ENCODE data around the gene OR10G7.
A peak's percentile ranks its signal among the peaks of the same experiment; 100 is the strongest.

Gene OR10G7

GRCh38 chr11:124041254-124041653 is at the start of gene OR10G7:
Gene OR10G7 (minus strand): TSS chr11:124041325. CDS start chr11:124039001, 2,324 bp downstream.
- no peak for DNase-seq (ENCODE audit: low spot score)

GRCh38 chr11:124085997-124086846 is 45.1 kb upstream of the OR10G7 start:
- no peak for DNase-seq (ENCODE audit: low spot score)

GRCh38 chr11:124085583-124085982 is 44.5 kb upstream of the OR10G7 start:
- DNase-seq (ENCODE audit: low spot score), result no peak

- no peak for DNase-seq (ENCODE audit: low spot score)
Measured at GRCh38 chr11:124082371-124082770, 41.2 kb upstream of the OR10G7 start.

DNA sequence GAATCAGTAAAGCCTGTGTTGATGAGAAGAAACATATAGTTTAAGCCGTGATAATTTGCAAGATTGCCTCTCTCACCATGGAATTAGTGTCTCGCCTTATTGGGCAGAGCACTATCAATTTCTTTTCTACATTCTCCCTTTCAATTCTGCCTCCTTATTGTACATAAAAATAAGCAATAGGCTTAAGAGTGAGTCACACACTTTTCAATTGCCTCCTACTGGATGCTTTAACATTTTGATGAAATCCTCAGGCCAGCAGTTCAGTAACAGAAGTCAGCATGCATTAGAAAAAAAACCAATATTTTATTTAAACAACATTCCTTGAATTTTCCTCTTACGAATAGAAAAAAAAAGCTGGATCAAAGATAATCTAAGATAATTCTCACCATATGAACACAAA is 40.4 kb upstream of the OR10G7 start:
- no peak for DNase-seq (ENCODE audit: low spot score)

- no peak for DNase-seq (ENCODE audit: low spot score)
Measured at GRCh38 chr11:124080327-124081001, 39.3 kb upstream of the OR10G7 start.

- DNase-seq (ENCODE audit: low spot score), result no peak
Measured at GRCh38 chr11:124079631-124080326, 38.7 kb upstream of the OR10G7 start.

DNA sequence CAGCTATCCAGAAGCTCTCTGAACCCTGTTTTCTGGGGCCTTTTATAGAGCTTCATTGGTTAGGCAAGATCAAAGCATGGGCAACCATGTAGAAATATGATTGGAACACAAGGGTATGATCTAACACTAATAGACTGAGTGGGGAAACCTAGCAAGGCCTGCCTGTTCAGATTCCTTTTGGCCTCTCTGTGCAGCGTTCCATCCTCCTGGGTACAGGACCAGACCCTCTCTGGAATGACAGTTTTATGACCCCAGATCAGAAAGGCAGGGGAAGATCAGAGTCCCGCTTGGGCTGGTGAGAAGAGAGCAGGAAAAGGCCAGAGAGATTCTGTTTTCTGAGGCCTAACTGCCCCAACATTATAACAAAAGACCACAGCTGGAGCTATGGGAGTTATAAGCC is 37.5 kb upstream of the OR10G7 start:
- DNase-seq (ENCODE audit: low spot score), result no peak

- DNase-seq (ENCODE audit: low spot score), result no peak
Measured at GRCh38 chr11:124077266-124077665, 36.1 kb upstream of the OR10G7 start.

DNA sequence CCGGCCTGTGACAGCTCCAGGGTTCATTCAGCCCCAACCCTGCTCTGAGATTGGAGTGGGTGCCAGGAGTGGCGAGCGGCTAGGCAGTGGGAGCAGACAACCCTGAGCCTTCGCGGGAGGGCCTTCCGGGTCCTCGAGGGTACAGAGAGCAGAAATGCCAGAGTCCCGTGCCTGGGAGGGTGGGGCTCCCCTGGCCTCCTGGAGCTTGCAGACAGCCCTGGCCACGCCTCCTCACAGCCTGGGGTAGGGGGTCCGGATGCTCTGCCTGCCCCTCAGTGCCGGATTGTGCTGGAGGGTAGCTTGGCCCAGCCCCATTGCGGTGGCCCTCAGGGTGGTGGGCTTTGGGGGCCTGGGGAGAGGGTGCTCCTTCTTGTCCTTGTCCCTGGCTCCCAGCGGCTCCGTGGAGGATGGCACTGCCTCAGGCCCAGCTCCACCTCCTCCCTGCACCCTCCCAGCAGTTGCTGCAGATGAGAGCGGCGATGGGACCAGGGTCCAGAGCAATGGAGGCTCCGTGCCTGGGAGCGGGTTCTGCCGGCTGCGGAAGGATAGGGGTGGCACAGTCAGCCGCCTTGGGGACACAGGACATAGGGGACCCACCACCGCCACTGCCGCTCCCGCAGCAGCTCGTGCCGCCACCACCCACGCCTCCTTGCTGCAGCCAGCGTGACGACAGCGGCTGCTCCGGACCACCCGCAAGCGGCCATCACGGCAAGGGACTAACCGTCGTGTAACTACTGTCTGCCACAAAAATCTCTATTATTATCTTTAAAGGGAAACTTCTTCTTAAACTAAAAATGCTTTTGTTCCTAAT is 34.9 kb upstream of the OR10G7 start:
- DNase-seq (ENCODE audit: low spot score), result no peak

GRCh38 chr11:124075492-124075840 is 34.3 kb upstream of the OR10G7 start:
- no peak for DNase-seq (ENCODE audit: low spot score)

DNA sequence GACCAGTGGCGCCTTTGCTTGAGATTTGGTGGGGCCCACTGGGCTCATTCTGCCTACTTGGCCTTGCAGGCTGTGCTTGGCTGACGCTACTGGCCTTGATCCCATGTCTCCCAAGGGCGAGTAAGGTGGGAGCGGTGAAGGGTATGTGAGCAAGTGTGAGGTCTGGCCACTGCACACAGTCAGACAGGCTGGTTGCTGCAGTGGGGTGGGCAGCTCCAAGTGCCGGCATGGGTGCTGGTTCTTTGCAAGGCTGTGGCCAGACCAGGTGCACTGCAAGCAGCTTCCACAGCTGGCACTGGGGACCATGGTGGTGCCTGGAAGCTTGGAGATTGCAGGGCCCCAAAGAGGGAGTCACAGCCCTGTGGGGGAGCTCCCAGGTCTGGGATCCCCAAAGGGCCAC is 33.4 kb upstream of the OR10G7 start:
- DNase-seq (ENCODE audit: low spot score), result no peak

GRCh38 chr11:124072147-124072546 is 31.0 kb upstream of the OR10G7 start:
- no peak for DNase-seq (ENCODE audit: low spot score)

DNA sequence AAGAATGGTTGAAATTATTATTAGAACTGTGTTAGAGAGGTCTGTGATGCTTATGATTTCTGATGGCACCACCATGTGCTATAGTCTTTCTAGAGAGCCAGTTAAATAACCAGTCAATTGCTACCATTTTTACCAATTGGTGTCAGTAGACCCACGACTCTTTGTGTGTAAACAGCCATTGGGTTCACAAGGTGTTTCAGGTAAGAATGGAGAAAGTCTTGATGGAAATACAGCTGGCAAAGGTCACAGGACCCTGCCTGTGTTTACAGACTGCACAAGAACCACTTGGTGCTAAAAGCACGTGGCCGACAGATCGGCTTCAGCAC is 30.5 kb upstream of the OR10G7 start:
- DNase-seq (ENCODE audit: low spot score), result no peak

GRCh38 chr11:124070915-124071622 is 29.9 kb upstream of the OR10G7 start:
- peak; percentile 42 for DNase-seq (ENCODE audit: low spot score)

DNA sequence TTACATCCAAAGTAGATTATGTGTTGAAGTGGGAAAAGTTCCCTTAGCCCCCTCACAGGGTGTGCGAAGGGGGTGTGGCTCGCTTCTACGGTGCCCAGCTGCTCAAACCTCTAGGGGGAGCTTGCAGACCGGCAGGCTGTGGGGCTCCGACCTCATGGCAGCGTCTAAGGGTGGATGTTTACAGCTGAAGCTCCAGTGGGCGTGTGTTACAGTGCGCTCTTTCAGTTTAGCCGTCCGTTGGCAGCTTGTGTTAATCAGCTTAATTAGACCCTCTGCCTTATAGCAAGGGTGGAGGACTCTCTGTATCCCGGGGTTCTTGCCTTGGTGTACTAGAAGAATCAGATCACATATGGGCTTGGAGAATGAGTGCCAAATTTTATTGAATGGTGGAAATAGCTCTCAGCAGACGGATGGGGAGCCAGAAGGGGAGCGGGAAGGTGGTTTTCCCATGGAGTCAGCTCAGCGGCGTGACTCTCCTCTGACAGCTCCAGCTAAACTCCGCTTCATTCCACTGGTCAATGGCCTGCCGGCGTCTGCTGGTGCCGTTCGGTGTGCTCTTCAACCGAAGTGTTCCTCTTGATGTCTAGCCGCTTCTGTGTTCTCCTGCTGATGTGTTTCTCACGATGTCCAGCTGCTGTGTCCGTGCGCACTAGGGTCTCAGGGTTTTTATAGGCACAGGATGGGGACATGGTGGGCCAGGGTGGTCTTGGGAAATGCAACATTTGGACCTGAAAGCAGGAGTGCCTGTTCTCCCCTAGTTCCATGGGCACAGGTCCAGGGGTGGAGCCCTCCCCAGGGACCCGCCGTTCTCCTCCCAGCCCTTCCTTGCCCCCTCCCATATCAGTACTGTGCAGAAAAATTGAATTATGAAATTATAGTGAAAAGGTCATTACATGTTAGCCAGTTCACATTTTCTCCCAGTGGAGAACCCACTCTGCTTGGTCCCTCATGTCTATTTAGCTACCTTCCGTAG is 28.6 kb upstream of the OR10G7 start:
- peak; percentile 9 for DNase-seq (ENCODE audit: low spot score)

- no peak for DNase-seq (ENCODE audit: low spot score)
Measured at GRCh38 chr11:124068601-124069110, 27.5 kb upstream of the OR10G7 start.

GRCh38 chr11:124052966-124053365 is 11.8 kb upstream of the OR10G7 start:
- no peak for DNase-seq (ENCODE audit: low spot score)

GRCh38 chr11:124050748-124051147 is 9.6 kb upstream of the OR10G7 start:
- no peak for DNase-seq (ENCODE audit: low spot score)

DNA sequence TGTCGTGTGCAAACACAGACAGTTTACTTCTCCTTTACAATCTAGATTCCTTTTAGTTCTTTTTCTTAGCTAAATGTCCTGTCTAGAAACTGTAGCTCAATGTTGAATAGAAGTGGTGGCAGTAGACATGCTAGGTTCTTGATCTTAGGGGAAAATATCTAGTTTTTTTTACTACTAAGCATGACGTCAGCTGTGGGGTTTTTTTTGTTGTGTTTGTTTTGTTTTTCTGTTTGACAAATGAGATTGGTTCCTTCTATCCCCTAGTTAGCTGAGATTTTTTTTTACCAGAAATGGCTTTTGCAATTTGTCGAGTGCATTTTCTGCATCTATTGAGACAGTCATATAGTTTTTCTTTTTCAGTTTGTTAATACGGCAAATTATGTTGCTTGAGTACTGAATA is 2.3 kb upstream of the OR10G7 start:
- DNase-seq (ENCODE audit: low spot score), result no peak

All from germinal center (tissue), 1 donor.